Prostate gland (tissue), 2 donors: ENCODE results near the gene ATPAF2.

Experiments used
- CTCF ChIP-seq, 4 experiments: fragments of 200-600 bp in 2 of 4; fragments of 450-650 bp in 2 of 4; sonication (generic) in 2 of 4; IDR thresholded peaks; 1 replicate in 3 of 4; 2 replicates in 1 of 4; pipeline ENCODE4 v1.5.1; 2016 to 2019; ENCODE audit warnings: antibody characterized with exemption in 4 of 4, mild to moderate bottlenecking in 2 of 4, moderate library complexity in 2 of 4
- POLR2A ChIP-seq: fragments of 450-650 bp; IDR thresholded peaks from one replicate; pipeline ENCODE4 v1.6.1; 2016; ENCODE audit warnings: antibody characterized with exemption, mild to moderate bottlenecking
- POLR2AphosphoS5 ChIP-seq: sonication (generic); formaldehyde crosslinking; IDR thresholded peaks from one replicate; pipeline ENCODE4 v1.6.1; 2017; ENCODE audit warnings: antibody characterized with exemption

GRCh38 chr17:18009609-18010420 is 29.2 kb downstream of the ATPAF2 start:
- TF ChIP-seq CTCF (IDR thresholded peaks at IDR 0.05) (no peak), POLR2A (no peak), POLR2AphosphoS5 (no peak)
